Measurements from ENCODE around the gene XIRP2. TPM values are rescaled to one million over a fixed set of nuclear protein-coding genes. Genes with fewer than 3 reads are reported as not detected.

XIRP2 gene
- total RNA-seq, 1 donor from 2014 or later: 0.25 TPM

GRCh38 chr2:166891727-166892126 lies 3.4 kb downstream of the XIRP2 start:
- H3K9me3 ChIP-seq (ENCODE audit: insufficient read depth, low read depth, low read length): no peaks in the 10 kb centered on the region

GRCh38 chr2:166892397-166892796 lies 4.1 kb downstream of the XIRP2 start:
- no peak overlapping the region for H2AFZ ChIP-seq (ENCODE audit: low read depth, low read length)
- H3K36me3 Mint-ChIP-seq (ENCODE audit: low read depth, unreplicated experiment): no peaks in the 10 kb centered on the region
- H3K9me3 Mint-ChIP-seq (ENCODE audit: unreplicated experiment): no peaks in the 10 kb centered on the region
- no peaks in the 10 kb centered on the region for H4K20me1 ChIP-seq (ENCODE audit: insufficient read depth, low read length)
- no peaks in the 10 kb centered on the region for H3K36me3 ChIP-seq (ENCODE audit: insufficient read depth, low read length)
- H3K27me3 ChIP-seq (ENCODE audit: insufficient read depth, low read length): no peaks in the 10 kb centered on the region
- no peaks in the 10 kb centered on the region for H3K4me1 ChIP-seq (ENCODE audit: insufficient read depth, low read length)
- H3K27ac Mint-ChIP-seq (ENCODE audit: unreplicated experiment): no peak overlapping the region
- H3K79me2 ChIP-seq (ENCODE audit: insufficient read depth, low read length): no peaks in the 10 kb centered on the region
- no peak overlapping the region for H3K4me2 ChIP-seq (ENCODE audit: low read length)
- H3K4me3 ChIP-seq (ENCODE audit: insufficient read depth, low read depth, low read length): no peak overlapping the region
- FAIRE-seq (no peak), DNase-seq (ENCODE audit: low read depth) (no peak)
- H3K4me3 Mint-ChIP-seq (ENCODE audit: unreplicated experiment): no peak overlapping the region
- H3K27ac ChIP-seq (ENCODE audit: low read depth, low read length): no peak overlapping the region
- H3K27me3 Mint-ChIP-seq (ENCODE audit: low read depth, unreplicated experiment): peaks cover 2% of the 10 kb centered on the region
- peaks cover 4% of the 10 kb centered on the region for H3K4me1 Mint-ChIP-seq (ENCODE audit: low read depth, unreplicated experiment)
- H3K9ac ChIP-seq (ENCODE audit: low read length): no peak overlapping the region
- H3K9me3 ChIP-seq (ENCODE audit: insufficient read depth, low read depth, low read length): no peaks in the 10 kb centered on the region
- TF ChIP-seq EZH2 (IDR thresholded peaks at IDR 0.05; ENCODE audit: insufficient read depth, low read length) (no peak), CTCF (IDR thresholded peaks at IDR 0.05; ENCODE audit: insufficient read depth, low read depth, low read length) (no peak)

More at GRCh38 chr2:166891727-166892126, 3.4 kb downstream of the XIRP2 start:
- Histone ChIP-seq H3K79me2 (ENCODE audit: insufficient read depth, low read length) (no peaks in the 10 kb centered on the region), H3K36me3 (ENCODE audit: insufficient read depth, low read length) (no peaks in the 10 kb centered on the region), H3K4me1 (ENCODE audit: insufficient read depth, low read length) (no peaks in the 10 kb centered on the region), H3K4me3 (ENCODE audit: insufficient read depth, low read depth, low read length) (no peak overlapping the region), H3K4me2 (ENCODE audit: low read length) (no peak overlapping the region), H3K27ac (ENCODE audit: low read depth, low read length) (no peak overlapping the region), H2AFZ (ENCODE audit: low read depth, low read length) (no peak overlapping the region), H3K9ac (ENCODE audit: low read length) (no peak overlapping the region), H3K27me3 (ENCODE audit: insufficient read depth, low read length) (no peaks in the 10 kb centered on the region), H4K20me1 (ENCODE audit: insufficient read depth, low read length) (no peaks in the 10 kb centered on the region)
- Mint-ChIP-seq H3K27me3 (ENCODE audit: low read depth, unreplicated experiment) (peaks cover 2% of the 10 kb centered on the region), H3K36me3 (ENCODE audit: low read depth, unreplicated experiment) (no peaks in the 10 kb centered on the region), H3K9me3 (ENCODE audit: unreplicated experiment) (no peaks in the 10 kb centered on the region), H3K27ac (ENCODE audit: unreplicated experiment) (no peak overlapping the region), H3K4me3 (ENCODE audit: unreplicated experiment) (no peak overlapping the region), H3K4me1 (ENCODE audit: low read depth, unreplicated experiment) (peaks cover 4% of the 10 kb centered on the region)
- FAIRE-seq (no peak), DNase-seq (ENCODE audit: low read depth) (no peak)
- TF ChIP-seq EZH2 (IDR thresholded peaks at IDR 0.05; ENCODE audit: insufficient read depth, low read length) (no peak), CTCF (IDR thresholded peaks at IDR 0.05; ENCODE audit: insufficient read depth, low read depth, low read length) (no peak)

GRCh38 chr2:166895243-166895642 lies 7.0 kb downstream of the XIRP2 start:
- H3K79me2 ChIP-seq (ENCODE audit: insufficient read depth, low read length): no peaks in the 10 kb centered on the region
- no peak for TF ChIP-seq EZH2 (IDR thresholded peaks at IDR 0.05; ENCODE audit: insufficient read depth, low read length)
- no peak overlapping the region for H3K4me3 ChIP-seq (ENCODE audit: insufficient read depth, low read depth, low read length)
- no peak overlapping the region for H3K4me2 ChIP-seq (ENCODE audit: low read length)
- H3K27ac Mint-ChIP-seq (ENCODE audit: unreplicated experiment): no peak overlapping the region
- no peaks in the 10 kb centered on the region for H3K9me3 ChIP-seq (ENCODE audit: insufficient read depth, low read depth, low read length)
- H3K27ac ChIP-seq (ENCODE audit: low read depth, low read length): no peak overlapping the region
- no peak overlapping the region for H3K4me3 Mint-ChIP-seq (ENCODE audit: unreplicated experiment)
- no peaks in the 10 kb centered on the region for H3K36me3 Mint-ChIP-seq (ENCODE audit: low read depth, unreplicated experiment)
- H4K20me1 ChIP-seq (ENCODE audit: insufficient read depth, low read length): no peaks in the 10 kb centered on the region
- no peaks in the 10 kb centered on the region for H3K9me3 Mint-ChIP-seq (ENCODE audit: unreplicated experiment)
- peaks cover 4% of the 10 kb centered on the region for H3K4me1 Mint-ChIP-seq (ENCODE audit: low read depth, unreplicated experiment)
- H3K27me3 ChIP-seq (ENCODE audit: insufficient read depth, low read length): no peaks in the 10 kb centered on the region
- no peak for FAIRE-seq
- DNase-seq (ENCODE audit: low read depth): no peak
- no peak overlapping the region for H3K9ac ChIP-seq (ENCODE audit: low read length)
- H3K4me1 ChIP-seq (ENCODE audit: insufficient read depth, low read length): no peaks in the 10 kb centered on the region
- H2AFZ ChIP-seq (ENCODE audit: low read depth, low read length): no peak overlapping the region
- peaks cover 2% of the 10 kb centered on the region for H3K27me3 Mint-ChIP-seq (ENCODE audit: low read depth, unreplicated experiment)
- no peaks in the 10 kb centered on the region for H3K36me3 ChIP-seq (ENCODE audit: insufficient read depth, low read length)
